Effector memory CD4-positive, alpha-beta T cell (primary cell): Measurements from ENCODE around the gene ADAP1.
"Not testable (repeated sequence)": the region's sequence is repeated elsewhere in the genome, so short reads cannot be mapped to it uniquely, and the experiment has no call there.

Source experiments
- DNase-seq, 3 donors: peaks; one replicate each; pipeline ENCODE4 v3.0.0-alpha.2; 2020
- H3K27ac ChIP-seq: 2 replicates; pipeline ENCODE4 v1.7.0; 2013; ENCODE audit warnings: mild to moderate bottlenecking, low read length, moderate library complexity; ENCODE audit not compliant: insufficient read depth, poor library complexity, severe bottlenecking
- H3K27me3 ChIP-seq: replicated peaks from 2 replicates; pipeline ENCODE4 v1.7.0; 2013; ENCODE audit warnings: mild to moderate bottlenecking, low read length; ENCODE audit not compliant: insufficient read depth, control insufficient read depth, poor library complexity, severe bottlenecking
- H3K36me3 ChIP-seq: 2 replicates; pipeline ENCODE4 v1.7.0; 2013; ENCODE audit warnings: mild to moderate bottlenecking, low read length, moderate library complexity; ENCODE audit not compliant: control insufficient read depth, insufficient read depth
- H3K4me1 ChIP-seq: 2 replicates; pipeline ENCODE4 v1.7.0; 2013; ENCODE audit warnings: low read length, mild to moderate bottlenecking; ENCODE audit not compliant: control insufficient read depth, insufficient read depth, poor library complexity, severe bottlenecking
- H3K4me3 ChIP-seq: 2 replicates; pipeline ENCODE4 v1.7.0; 2013; ENCODE audit warnings: low read length, low read depth, mild to moderate bottlenecking; ENCODE audit not compliant: insufficient read depth, poor library complexity, severe bottlenecking
- H3K9me3 ChIP-seq: 2 replicates; pipeline ENCODE4 v1.7.0; 2013; ENCODE audit warnings: mild to moderate bottlenecking, low read length, moderate library complexity; ENCODE audit not compliant: control insufficient read depth

The ADAP1 gene

DNA sequence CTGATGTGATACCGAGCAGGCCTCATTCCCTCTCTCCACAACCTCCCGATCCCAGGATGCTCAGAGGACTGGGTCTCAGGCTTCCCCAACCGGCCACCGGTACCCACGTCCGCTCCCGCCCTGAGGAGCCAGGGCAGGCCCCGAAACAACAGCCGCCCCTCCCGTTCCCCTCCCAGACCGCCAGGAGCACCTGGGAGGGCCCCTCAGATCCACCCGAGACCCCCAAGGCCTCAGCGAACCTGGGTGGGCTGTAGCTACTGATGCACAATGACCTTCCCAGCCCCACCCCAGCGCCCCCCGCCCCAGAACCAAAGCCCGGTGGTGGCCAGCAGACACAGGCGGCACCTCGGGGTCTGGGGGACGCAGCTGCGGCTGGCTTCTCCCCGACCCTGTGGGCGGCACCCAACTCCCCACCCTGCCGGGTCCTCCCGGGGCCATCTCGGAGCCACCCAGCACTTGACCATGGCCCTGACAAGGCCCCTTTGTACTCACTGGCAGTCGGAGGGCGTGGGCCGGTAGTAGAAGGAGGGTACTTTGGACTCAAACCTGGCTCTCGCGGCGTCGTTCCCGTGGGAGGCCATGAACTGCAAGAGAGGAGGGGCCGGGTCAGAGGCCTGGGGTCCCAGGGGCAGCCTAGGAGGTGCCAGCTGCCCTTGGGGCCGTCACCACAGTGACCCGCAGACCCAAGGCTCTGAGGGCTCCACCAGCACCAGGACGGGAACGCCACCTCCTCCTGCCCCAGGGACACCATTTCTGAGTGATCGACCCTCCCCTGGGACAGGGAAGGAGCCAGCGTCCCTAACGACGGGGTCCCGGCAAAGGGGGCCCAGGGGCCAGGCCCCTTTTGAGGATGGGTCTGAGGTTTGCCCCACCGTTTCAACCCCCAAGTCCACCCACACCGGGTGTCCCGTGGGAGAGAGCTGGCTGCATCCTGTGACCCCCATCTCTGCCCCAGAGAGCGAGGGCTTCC is 28.1 kb downstream of the ADAP1 start:
- Histone ChIP-seq H3K36me3 (no peaks in the 10 kb centered on the region), H3K9me3 (no peaks in the 10 kb centered on the region), H3K27ac (no peak overlapping the region), H3K4me3 (no peak overlapping the region), H3K27me3 (no peaks in the 10 kb centered on the region), H3K4me1 (peaks cover 27% of the 10 kb centered on the region)
- DNase-seq = no peak

DNA sequence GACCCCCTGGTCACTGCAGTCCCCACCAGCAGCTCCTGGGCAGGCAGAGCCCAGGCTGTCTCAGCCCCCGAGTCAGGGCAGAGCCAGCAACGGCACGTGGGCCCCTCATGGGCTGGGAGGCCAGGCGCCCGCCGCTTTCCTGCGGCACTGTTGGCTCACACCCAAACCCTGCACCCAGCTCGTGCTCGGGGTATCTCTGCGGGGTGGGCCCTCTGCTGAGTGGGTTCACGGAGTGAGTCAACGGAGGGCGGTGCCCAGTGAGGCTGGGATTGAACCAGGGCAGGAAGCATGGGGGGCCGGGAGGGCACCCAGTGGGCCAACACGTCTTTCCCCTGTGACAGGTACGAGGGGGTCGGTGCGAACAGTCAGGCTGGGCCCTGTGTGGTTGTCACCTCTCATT is 28.9 kb downstream of the ADAP1 start:
- peak in 1 of 3 donors; percentile 41 for DNase-seq
- H3K27me3 ChIP-seq = no peaks in the 10 kb centered on the region
- H3K4me1 ChIP-seq = peaks cover 29% of the 10 kb centered on the region
- H3K27ac ChIP-seq = no peak overlapping the region
- H3K36me3 ChIP-seq = no peaks in the 10 kb centered on the region
- no peaks in the 10 kb centered on the region for H3K9me3 ChIP-seq
- no peak overlapping the region for H3K4me3 ChIP-seq

DNA sequence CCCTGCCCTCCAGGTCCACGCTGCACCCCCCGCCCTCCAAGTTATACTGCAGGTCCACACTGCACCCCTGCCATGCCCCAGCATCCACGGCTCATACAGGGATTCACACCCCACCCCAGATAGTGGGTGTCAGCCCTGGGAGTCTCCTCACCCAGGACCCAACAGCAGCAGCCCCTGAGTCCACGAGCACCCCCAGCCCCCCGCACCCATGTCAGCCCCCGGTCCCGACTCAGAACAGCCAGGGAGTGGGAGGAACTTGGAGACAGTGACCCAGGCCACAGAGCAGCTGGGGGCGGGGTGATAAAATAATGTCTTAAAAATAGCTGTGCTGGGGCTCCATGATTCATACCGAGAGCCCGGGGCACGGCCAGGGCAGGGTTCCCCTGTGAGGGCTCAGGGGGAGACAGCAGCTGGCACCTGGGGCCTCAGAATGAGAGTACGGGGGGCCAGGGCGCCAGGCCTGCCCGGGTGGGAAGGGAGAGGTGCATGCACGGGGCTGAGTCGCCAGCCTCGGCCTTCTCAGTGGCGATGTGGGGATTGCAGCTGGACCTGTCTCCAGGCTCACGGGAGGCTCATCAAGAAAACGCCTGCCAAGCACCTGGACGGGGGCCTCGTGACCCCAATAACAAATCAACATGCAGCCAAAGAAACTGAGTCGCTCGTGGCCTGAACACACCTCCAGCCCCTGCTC is 29.8 kb downstream of the ADAP1 start:
- no peaks in the 10 kb centered on the region for H3K27me3 ChIP-seq
- no peak for DNase-seq
- no peak overlapping the region for H3K27ac ChIP-seq
- H3K36me3 ChIP-seq = no peaks in the 10 kb centered on the region
- H3K9me3 ChIP-seq = no peaks in the 10 kb centered on the region
- no peak overlapping the region for H3K4me3 ChIP-seq
- H3K4me1 ChIP-seq = peaks cover 31% of the 10 kb centered on the region

DNA sequence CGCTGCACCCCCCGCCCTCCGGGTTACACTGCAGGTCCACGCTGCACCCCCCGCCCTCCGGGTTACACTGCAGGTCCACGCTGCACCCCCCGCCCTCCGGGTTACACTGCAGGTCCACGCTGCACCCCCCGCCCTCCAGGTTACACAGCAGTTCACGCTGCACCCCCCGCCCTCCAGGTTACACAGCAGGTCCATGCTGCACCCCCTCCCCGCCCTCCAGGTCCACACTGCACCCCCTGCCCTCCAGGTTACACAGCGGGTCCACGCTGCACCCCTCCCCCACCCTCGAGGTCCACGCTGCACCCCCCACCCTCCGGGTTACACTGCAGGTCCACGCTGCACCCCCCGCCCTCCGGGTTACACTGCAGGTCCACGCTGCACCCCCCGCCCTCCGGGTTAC is 30.4 kb downstream of the ADAP1 start:
- not testable (repeated sequence) for H3K36me3 ChIP-seq, H3K27me3 ChIP-seq, H3K9me3 ChIP-seq, DNase-seq
- H3K4me3 ChIP-seq = peak overlapping the region; percentile 75
- H3K4me1 ChIP-seq = peaks cover 31% of the 10 kb centered on the region
- peak overlapping the region; percentile 88 for H3K27ac ChIP-seq

DNA sequence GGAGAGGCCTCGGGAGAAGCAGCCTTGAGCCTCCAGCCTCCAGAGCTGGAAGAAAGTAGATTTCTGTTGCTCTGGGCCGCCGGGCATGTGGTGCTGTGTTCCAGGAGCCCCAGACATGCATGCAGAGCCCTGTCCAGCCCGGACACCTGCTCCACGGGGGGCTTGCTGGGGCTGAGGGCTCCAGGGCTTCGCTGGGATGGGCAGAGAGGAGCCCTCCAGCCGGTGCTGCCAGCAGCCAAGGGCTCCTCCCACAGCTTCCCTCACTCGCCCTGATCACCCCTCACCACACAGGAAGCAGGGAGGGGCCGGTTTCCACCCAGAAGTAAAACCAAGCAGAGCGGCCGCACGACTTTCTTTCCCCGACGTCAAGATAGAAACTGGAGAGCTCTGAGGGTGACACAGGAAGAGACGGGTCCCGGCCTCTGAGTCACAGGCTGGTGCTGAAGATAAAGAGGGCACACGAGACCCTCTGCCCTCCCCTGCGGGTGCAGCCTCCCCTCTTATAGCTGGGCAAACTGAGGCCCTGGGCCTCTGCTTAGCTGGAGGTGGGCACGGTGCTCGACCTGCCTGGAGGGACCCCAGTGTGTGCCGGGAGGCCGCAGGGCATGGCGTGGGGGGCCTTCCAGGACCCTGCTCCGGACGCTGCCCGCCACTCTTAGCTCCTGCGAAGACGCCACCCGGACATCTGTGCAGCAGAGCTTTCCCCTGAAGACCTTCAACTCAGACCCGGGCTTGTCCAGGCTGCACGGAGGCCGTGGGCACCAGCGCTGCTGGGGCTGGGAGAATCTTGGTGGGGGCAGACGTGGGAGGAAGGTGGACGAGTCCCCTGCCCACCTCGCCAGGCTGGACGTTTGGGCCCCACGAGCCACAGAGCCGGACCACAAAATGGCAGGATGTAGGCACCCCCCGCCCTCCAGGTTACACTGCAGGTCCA is 31.1 kb downstream of the ADAP1 start:
- DNase-seq = peak; percentile 83 to 90 (median 88)
- peaks cover 31% of the 10 kb centered on the region for H3K4me1 ChIP-seq
- H3K9me3 ChIP-seq = no peaks in the 10 kb centered on the region
- no peaks in the 10 kb centered on the region for H3K27me3 ChIP-seq
- peak overlapping the region; percentile 75 for H3K4me3 ChIP-seq
- H3K36me3 ChIP-seq = no peaks in the 10 kb centered on the region
- H3K27ac ChIP-seq = peak overlapping the region; percentile 88

DNA sequence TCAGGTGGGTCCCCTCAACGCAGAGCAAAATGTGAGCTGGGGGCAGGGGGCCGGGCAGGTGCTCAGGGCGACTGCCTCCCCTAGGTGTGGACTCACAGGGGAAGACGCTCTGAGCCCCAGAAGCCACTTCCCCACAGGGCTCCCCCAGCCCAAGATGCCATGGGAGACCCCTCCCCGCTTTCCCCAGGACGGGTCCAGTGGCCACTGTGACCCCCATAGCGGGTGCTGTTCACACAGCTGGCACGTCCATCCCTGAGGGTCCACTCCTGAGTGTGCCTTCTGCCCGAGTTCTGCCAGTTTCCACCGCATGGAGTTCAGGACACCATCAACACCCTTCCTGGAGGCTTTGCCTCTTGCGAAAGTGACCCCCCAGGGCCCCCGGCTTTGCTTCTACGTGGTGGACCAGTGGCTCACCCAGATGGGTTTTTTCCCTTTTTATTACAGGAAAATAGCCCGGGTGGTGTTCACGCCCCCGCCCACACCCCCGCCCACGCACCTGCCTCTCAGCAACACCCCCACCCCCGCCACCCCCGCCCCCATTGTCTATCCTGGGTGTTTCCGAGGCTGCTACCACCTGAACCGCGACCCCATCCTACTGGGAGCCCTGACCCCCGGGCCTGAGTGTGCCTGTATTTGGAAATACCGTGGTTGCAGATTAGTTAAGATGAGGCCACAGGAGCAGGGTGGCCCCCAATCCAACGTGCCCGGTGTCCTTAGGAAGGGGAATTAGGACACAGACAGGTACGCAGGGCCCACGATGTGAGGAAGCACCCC is 32.0 kb downstream of the ADAP1 start:
- Histone ChIP-seq H3K27ac (peak overlapping the region; percentile 88), H3K36me3 (no peaks in the 10 kb centered on the region), H3K4me1 (peaks cover 31% of the 10 kb centered on the region), H3K27me3 (no peaks in the 10 kb centered on the region), H3K9me3 (no peaks in the 10 kb centered on the region), H3K4me3 (peak overlapping the region; percentile 75)
- peak in 1 of 3 donors; percentile 48 for DNase-seq

DNA sequence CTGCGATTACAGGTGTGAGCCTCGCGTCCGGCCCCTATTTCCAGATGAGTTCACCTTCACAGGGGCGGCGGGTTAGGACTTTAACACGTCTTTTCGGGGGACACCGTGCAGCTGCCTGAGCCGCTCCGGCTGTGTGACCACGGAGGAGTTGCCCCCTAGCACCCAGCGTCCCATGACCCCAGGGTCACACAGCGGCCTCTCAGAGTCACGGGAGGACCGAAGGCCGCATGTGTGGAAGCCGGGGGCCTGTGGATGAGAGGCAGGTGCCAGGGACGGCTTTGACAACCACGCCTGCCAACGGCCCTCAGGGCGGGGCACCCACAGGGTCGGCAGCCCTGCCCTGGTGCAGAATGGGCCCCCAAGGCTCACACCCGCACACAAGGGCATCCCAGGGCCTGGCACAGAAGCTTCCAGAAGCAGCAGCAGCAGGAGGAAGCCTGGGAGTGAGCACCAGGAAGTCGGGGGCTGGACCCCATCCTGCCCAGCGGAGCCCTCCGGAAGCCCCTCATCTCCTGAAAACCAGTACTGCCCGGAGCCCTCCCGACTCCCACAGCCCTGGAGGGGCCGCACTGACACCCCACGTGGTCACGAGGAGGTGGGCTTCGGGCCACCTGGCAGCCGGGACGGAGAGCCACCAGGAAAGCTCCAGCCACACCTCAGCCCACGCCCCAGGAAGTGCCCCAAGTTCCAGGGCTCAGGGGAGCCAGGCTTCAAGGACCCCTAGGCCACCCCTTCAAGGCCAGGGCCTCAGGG is 32.7 kb downstream of the ADAP1 start:
- H3K4me3 ChIP-seq = peak overlapping the region; percentile 75
- no peaks in the 10 kb centered on the region for H3K9me3 ChIP-seq
- no peaks in the 10 kb centered on the region for H3K27me3 ChIP-seq
- H3K27ac ChIP-seq = peak overlapping the region; percentile 88
- peaks cover 31% of the 10 kb centered on the region for H3K4me1 ChIP-seq
- H3K36me3 ChIP-seq = no peaks in the 10 kb centered on the region
- DNase-seq = no peak

DNA sequence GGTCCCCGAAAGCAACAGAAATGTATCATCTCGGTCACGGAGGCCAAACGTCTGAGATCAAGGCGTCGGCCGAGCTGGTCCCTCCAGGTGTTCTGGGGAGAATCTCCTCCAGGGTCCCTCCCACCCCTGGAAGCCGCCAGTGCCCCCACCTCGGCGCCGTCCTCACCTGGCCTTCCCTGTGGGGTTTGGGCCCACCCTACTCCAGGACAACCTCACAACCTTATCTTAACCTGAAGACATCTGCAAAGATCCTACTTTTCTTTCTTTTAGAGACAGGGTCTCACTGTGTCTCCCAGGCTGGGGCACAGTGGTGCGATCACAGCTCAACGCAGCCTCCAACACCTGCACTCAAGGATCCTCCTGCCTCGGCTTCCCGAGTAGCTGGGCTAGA is 33.4 kb downstream of the ADAP1 start:
- peaks cover 31% of the 10 kb centered on the region for H3K4me1 ChIP-seq
- H3K36me3 ChIP-seq = no peaks in the 10 kb centered on the region
- no peaks in the 10 kb centered on the region for H3K9me3 ChIP-seq
- H3K27me3 ChIP-seq = no peaks in the 10 kb centered on the region
- DNase-seq = no peak
- no peak overlapping the region for H3K4me3 ChIP-seq
- no peak overlapping the region for H3K27ac ChIP-seq
